ENCODE results near the gene IL15RA. TPM values are rescaled to one million over a fixed set of nuclear protein-coding genes. Genes with fewer than 3 reads are reported as not detected.

IL15RA gene
- total and polyA plus RNA-seq, 4 experiments from 2014 or later = 11.1 to 20.0 (median 16.1) TPM

GRCh38 chr10:6012121-6012905 lies 35.0 kb upstream of the IL15RA start:
- no peak overlapping the region for H3K27ac ChIP-seq (ENCODE audit: low read depth, low read length)
- CTCF ChIA-PET (ENCODE audit: partially characterized antibody) = interaction anchor here (5.8 to 10.3 kb wide), 2 partner anchors 38 to 73 kb away, joined by 106 to 127 read pairs; no protein-coding TSS in a partner anchor
- Mint-ChIP-seq H3K4me3 (no peak overlapping the region), H3K27me3 (no peaks in the 10 kb centered on the region), H3K36me3 (peaks cover 17 to 42% of the 10 kb centered on the region in 2 donors), H3K4me1 (peaks cover 11 to 40% (median 19%) of the 10 kb centered on the region in 4 donors), H3K27ac (peak overlapping the region in 5 of 7 donors; percentile 1 to 89 (median 33)), H3K9me3 (peaks cover 0 to 3% (median 0%) of the 10 kb centered on the region in 8 donors)
- DNase-seq = no peak
- no peak overlapping the region for H3K4me3 ChIP-seq (ENCODE audit: low read length in 2 of 2)
- H3K36me3 ChIP-seq (ENCODE audit: insufficient read depth, low read length) = peaks cover 5% of the 10 kb centered on the region
- H3K4me1 ChIP-seq (ENCODE audit: insufficient read depth, low read length) = peaks cover 23% of the 10 kb centered on the region
- POLR2A ChIA-PET (ENCODE audit: partially characterized antibody) = interaction anchor here (1.0 to 4.5 kb wide), 3 partner anchors 39 to 78 kb away, joined by 4 to 56 read pairs (median 13); no protein-coding TSS in a partner anchor
- intact Hi-C loops (cut with micrococcal nuclease) = loop anchor here (5.0 kb wide), 1 partner anchor 150 kb away; no protein-coding TSS in a partner anchor
- H3K27me3 ChIP-seq (ENCODE audit: insufficient read depth, low read length) = no peaks in the 10 kb centered on the region
- no peaks in the 10 kb centered on the region for H3K9me3 ChIP-seq (ENCODE audit: control insufficient read depth in 1 of 2, low read length in 2 of 2)

GRCh38 chr10:6011558-6011957 lies 34.2 kb upstream of the IL15RA start:
- H3K9me3 ChIP-seq (ENCODE audit: control insufficient read depth in 1 of 2, low read length in 2 of 2) = no peaks in the 10 kb centered on the region
- H3K36me3 ChIP-seq (ENCODE audit: insufficient read depth, low read length) = no peaks in the 10 kb centered on the region
- H3K4me1 ChIP-seq (ENCODE audit: insufficient read depth, low read length) = peaks cover 23% of the 10 kb centered on the region
- ChIA-PET POLR2A (ENCODE audit: partially characterized antibody) (interaction anchor here (4.5 kb wide), 1 partner anchor 40 kb away, joined by 56 read pairs; no protein-coding TSS in a partner anchor), CTCF (ENCODE audit: partially characterized antibody) (interaction anchor here (1.2 to 10.3 kb wide), 3 partner anchors 39 to 75 kb away, joined by 4 to 127 read pairs (median 106); no protein-coding TSS in a partner anchor)
- H3K27ac Mint-ChIP-seq = peak overlapping the region in 5 of 7 donors; percentile 7 to 89 (median 62)
- H3K9me3 Mint-ChIP-seq = peaks cover 0 to 3% (median 0%) of the 10 kb centered on the region in 8 donors
- no peak overlapping the region for H3K4me3 ChIP-seq (ENCODE audit: low read length in 2 of 2)
- intact Hi-C loops (cut with micrococcal nuclease) = loop anchor here (5.0 kb wide), 1 partner anchor 151 kb away; no protein-coding TSS in a partner anchor
- H3K27ac ChIP-seq (ENCODE audit: low read depth, low read length) = no peak overlapping the region
- H3K36me3 Mint-ChIP-seq = peaks cover 13 to 37% of the 10 kb centered on the region in 2 donors
- H3K27me3 Mint-ChIP-seq = no peaks in the 10 kb centered on the region
- H3K27me3 ChIP-seq (ENCODE audit: insufficient read depth, low read length) = no peaks in the 10 kb centered on the region
- peaks cover 11 to 36% (median 19%) of the 10 kb centered on the region in 4 donors for H3K4me1 Mint-ChIP-seq
- no peak for DNase-seq
- H3K4me3 Mint-ChIP-seq = peak overlapping the region in 1 of 8 donors; percentile 33

GRCh38 chr10:6010569-6010968 lies 33.2 kb upstream of the IL15RA start:
- Mint-ChIP-seq H3K4me3 (no peak overlapping the region), H3K27ac (no peak overlapping the region), H3K9me3 (peaks cover 0 to 3% (median 0%) of the 10 kb centered on the region in 8 donors), H3K4me1 (peaks cover 11 to 36% (median 17%) of the 10 kb centered on the region in 4 donors), H3K36me3 (peaks cover 9 to 29% of the 10 kb centered on the region in 2 donors), H3K27me3 (peaks cover 0 to 1% of the 10 kb centered on the region in 2 donors)
- H3K4me1 ChIP-seq (ENCODE audit: insufficient read depth, low read length) = peaks cover 19% of the 10 kb centered on the region
- no peaks in the 10 kb centered on the region for H3K9me3 ChIP-seq (ENCODE audit: control insufficient read depth in 1 of 2, low read length in 2 of 2)
- intact Hi-C loops (cut with micrococcal nuclease) = loop anchor here (5.0 kb wide), 1 partner anchor 152 kb away; no protein-coding TSS in a partner anchor
- POLR2A ChIA-PET (ENCODE audit: partially characterized antibody) = no interaction called here
- no peak overlapping the region for H3K4me3 ChIP-seq (ENCODE audit: low read length in 2 of 2)
- H3K36me3 ChIP-seq (ENCODE audit: insufficient read depth, low read length) = no peaks in the 10 kb centered on the region
- no peaks in the 10 kb centered on the region for H3K27me3 ChIP-seq (ENCODE audit: insufficient read depth, low read length)
- H3K27ac ChIP-seq (ENCODE audit: low read depth, low read length) = no peak overlapping the region
- CTCF ChIA-PET (ENCODE audit: partially characterized antibody) = interaction anchor here (0.8 to 10.3 kb wide), 4 partner anchors 17 to 82 kb away, joined by 3 to 127 read pairs (median 4); no protein-coding TSS in a partner anchor
- no peak for DNase-seq

GRCh38 chr10:6009961-6010360 lies 32.6 kb upstream of the IL15RA start:
- H3K27me3 ChIP-seq (ENCODE audit: insufficient read depth, low read length) = no peaks in the 10 kb centered on the region
- Mint-ChIP-seq H3K4me1 (peaks cover 11 to 30% (median 14%) of the 10 kb centered on the region in 4 donors), H3K9me3 (peaks cover 0 to 3% (median 0%) of the 10 kb centered on the region in 8 donors), H3K27ac (peak overlapping the region in 1 of 7 donors; percentile 25), H3K4me3 (no peak overlapping the region), H3K27me3 (peaks cover 0 to 1% of the 10 kb centered on the region in 2 donors), H3K36me3 (peaks cover 9 to 28% of the 10 kb centered on the region in 2 donors)
- H3K27ac ChIP-seq (ENCODE audit: low read depth, low read length) = no peak overlapping the region
- intact Hi-C loops (cut with micrococcal nuclease) = loop anchor here (5.0 kb wide), 1 partner anchor 152 kb away; no protein-coding TSS in a partner anchor
- no peaks in the 10 kb centered on the region for H3K36me3 ChIP-seq (ENCODE audit: insufficient read depth, low read length)
- DNase-seq = no peak
- no peak overlapping the region for H3K4me3 ChIP-seq (ENCODE audit: low read length in 2 of 2)
- ChIA-PET POLR2A (ENCODE audit: partially characterized antibody) (no interaction called here), CTCF (ENCODE audit: partially characterized antibody) (interaction anchor here (0.8 to 10.3 kb wide), 2 partner anchors 18 to 76 kb away, joined by 4 to 127 read pairs; no protein-coding TSS in a partner anchor)
- no peaks in the 10 kb centered on the region for H3K9me3 ChIP-seq (ENCODE audit: control insufficient read depth in 1 of 2, low read length in 2 of 2)
- peaks cover 13% of the 10 kb centered on the region for H3K4me1 ChIP-seq (ENCODE audit: insufficient read depth, low read length)

- H3K27me3 ChIP-seq (ENCODE audit: insufficient read depth, low read length) = no peaks in the 10 kb centered on the region
- Mint-ChIP-seq H3K27me3 (peaks cover 0 to 1% of the 10 kb centered on the region in 2 donors), H3K27ac (peak overlapping the region in 1 of 7 donors; percentile 29), H3K4me3 (no peak overlapping the region), H3K9me3 (peaks cover 0 to 3% (median 0%) of the 10 kb centered on the region in 8 donors), H3K4me1 (peaks cover 4 to 22% (median 7%) of the 10 kb centered on the region in 4 donors), H3K36me3 (peaks cover 6 to 21% of the 10 kb centered on the region in 2 donors)
- ChIA-PET POLR2A (ENCODE audit: partially characterized antibody) (no interaction called here), CTCF (ENCODE audit: partially characterized antibody) (interaction anchor here (10.3 kb wide), 1 partner anchor 76 kb away, joined by 127 read pairs; no protein-coding TSS in a partner anchor)
- H3K4me1 ChIP-seq (ENCODE audit: insufficient read depth, low read length) = peaks cover 5% of the 10 kb centered on the region
- no peak for DNase-seq
- no peaks in the 10 kb centered on the region for H3K36me3 ChIP-seq (ENCODE audit: insufficient read depth, low read length)
- H3K9me3 ChIP-seq (ENCODE audit: control insufficient read depth in 1 of 2, low read length in 2 of 2) = no peaks in the 10 kb centered on the region
- H3K4me3 ChIP-seq (ENCODE audit: low read length in 2 of 2) = no peak overlapping the region
- intact Hi-C loops (cut with micrococcal nuclease) = no loop called here
- H3K27ac ChIP-seq (ENCODE audit: low read depth, low read length) = no peak overlapping the region
These were observed 31.8 kb upstream of the IL15RA start for GRCh38 chr10:6009150-6009549.

GRCh38 chr10:6008497-6009142 lies 31.3 kb upstream of the IL15RA start:
- Histone ChIP-seq H3K4me3 (ENCODE audit: low read length in 2 of 2) (no peak overlapping the region), H3K27me3 (ENCODE audit: insufficient read depth, low read length) (no peaks in the 10 kb centered on the region), H3K36me3 (ENCODE audit: insufficient read depth, low read length) (no peaks in the 10 kb centered on the region), H3K9me3 (ENCODE audit: control insufficient read depth in 1 of 2, low read length in 2 of 2) (no peaks in the 10 kb centered on the region), H3K27ac (ENCODE audit: low read depth, low read length) (no peak overlapping the region), H3K4me1 (ENCODE audit: insufficient read depth, low read length) (no peaks in the 10 kb centered on the region)
- Mint-ChIP-seq H3K4me1 (peaks cover 3 to 18% (median 4%) of the 10 kb centered on the region in 4 donors), H3K36me3 (peaks cover 6 to 17% of the 10 kb centered on the region in 2 donors), H3K27ac (no peak overlapping the region), H3K27me3 (peaks cover 0 to 1% of the 10 kb centered on the region in 2 donors), H3K9me3 (peaks cover 0 to 3% (median 0%) of the 10 kb centered on the region in 8 donors), H3K4me3 (peak overlapping the region in 1 of 8 donors; percentile 51)
- intact Hi-C loops (cut with micrococcal nuclease) = no loop called here
- ChIA-PET POLR2A (ENCODE audit: partially characterized antibody) (no interaction called here), CTCF (ENCODE audit: partially characterized antibody) (interaction anchor here (10.3 kb wide), 1 partner anchor 77 kb away, joined by 127 read pairs; no protein-coding TSS in a partner anchor)
- no peak for DNase-seq
